HCT116 (cell line): ENCODE results near the gene UBQLN4. TPM values are rescaled to one million over a fixed set of nuclear protein-coding genes. Genes with fewer than 3 reads are reported as not detected.

Experiments used
- ATAC-seq: fragments of 200-7000 bp; cut with Tn5 transposase; 2 replicates; pipeline ENCODE4 v1.9.1; 2020; ENCODE audit warnings: mild to moderate bottlenecking, moderate library complexity
- BruUV-seq: library from RNA; stranded (reverse); fragments of 400-500 nt; replicated peaks from 2 replicates; lab custom pipeline; 2021; lab: Mats Ljungman, UMichigan
- CTCF ChIA-PET: fragments of 300-600 bp; sonication (Branson Sonifier 250); formaldehyde crosslinking; loops from one replicate; lab custom pipeline; 2021; ENCODE audit warnings: antibody characterized with exemption; lab: Charles Lee
- POLR2A ChIA-PET: fragments of 300-600, 350-600 bp; sonication (Branson Sonifier 250); formaldehyde crosslinking; loops from one replicate; lab custom pipeline; 2021; ENCODE audit warnings: antibody characterized with exemption; lab: Charles Lee
- RAD21 ChIA-PET, 2 experiments: fragments of 300-600 bp; sonication (Branson Sonifier 250); formaldehyde crosslinking; loops; one replicate each; lab custom pipeline; 2023; ENCODE audit warnings: low total read pairs in 2 of 2; ENCODE audit not compliant: uncharacterized antibody in 2 of 2, unreplicated experiment in 2 of 2, low non-redundant PET in 1 of 2; lab: Charles Lee
- DNase-seq: peaks from one replicate; pipeline ENCODE4 v3.0.0-alpha.2; 2010; ENCODE audit warnings: low read depth, low spot score
- H2AFZ ChIP-seq: fragments of 200-600 bp; shearing (Covaris generic), sonication (generic); 2 replicates; pipeline ENCODE4 v1.6.1; 2017; ENCODE audit warnings: low read depth, mixed run types, mixed read lengths, antibody characterized with exemption, low read length; ENCODE audit not compliant: poor library complexity, severe bottlenecking
- H3K27ac ChIP-seq: 2 replicates; pipeline ENCODE4 v1.5.1; 2012; ENCODE audit warnings: low read depth, low read length
- H3K27me3 ChIP-seq: fragments of 200-600 bp; sonication (generic); 2 replicates; pipeline ENCODE4 v1.6.1; 2016; ENCODE audit warnings: mixed run types, low read length, mixed read lengths; ENCODE audit not compliant: insufficient read depth
- H3K36me3 ChIP-seq, 2 experiments: fragments of 200-500 bp in 1 of 2; fragments of 200-600 bp in 1 of 2; sonication (Bioruptor generic) in 1 of 2; sonication (generic) in 1 of 2; 2 replicates each; pipeline versions ENCODE4 v1.5.1 to v1.6.1; 2014 to 2016; ENCODE audit warnings: low read length in 2 of 2, inconsistent platforms in 1 of 2, mixed read lengths in 1 of 2, mixed run types in 1 of 2; ENCODE audit not compliant: insufficient read depth in 2 of 2, control insufficient read depth in 1 of 2
- H3K4me1 ChIP-seq, 2 experiments: fragments of 200-600 bp in 1 of 2; sonication (generic) in 1 of 2; 2 replicates each; pipeline versions ENCODE4 v1.5.1 to v1.6.1; 2012 to 2017; ENCODE audit warnings: low read length in 2 of 2, inconsistent platforms in 1 of 2, mild to moderate bottlenecking in 1 of 2, mixed read lengths in 1 of 2, mixed run types in 1 of 2, moderate library complexity in 1 of 2; ENCODE audit not compliant: insufficient read depth in 2 of 2, control insufficient read depth in 1 of 2
- H3K4me2 ChIP-seq: fragments of 200-600 bp; sonication (generic); 2 replicates; pipeline ENCODE4 v1.6.1; 2017; ENCODE audit warnings: mixed run types, low read length, mixed read lengths
- H3K4me3 ChIP-seq, 2 experiments: fragments of 200-600 bp in 1 of 2; sonication (generic) in 1 of 2; replicated peaks in 1 of 2; 2 replicates each; pipeline ENCODE4 v1.5.1; 2011 to 2016; ENCODE audit warnings: low read length in 2 of 2, control low read depth in 1 of 2, low read depth in 1 of 2, mild to moderate bottlenecking in 1 of 2, mixed read lengths in 1 of 2, mixed run types in 1 of 2
- H3K79me2 ChIP-seq: fragments of 200-600 bp; sonication (generic); 2 replicates; pipeline ENCODE4 v1.6.1; 2017; ENCODE audit warnings: mild to moderate bottlenecking, mixed run types, low read length, moderate library complexity, mixed read lengths; ENCODE audit not compliant: insufficient read depth
- H3K9ac ChIP-seq: fragments of 200-600 bp; sonication (generic); 2 replicates; pipeline ENCODE4 v1.6.1; 2016; ENCODE audit warnings: low read length, mixed read lengths
- H3K9me2 ChIP-seq: fragments of 200-600 bp; sonication (generic), shearing (Covaris generic); 2 replicates; pipeline ENCODE4 v1.6.1; 2017; ENCODE audit warnings: mixed run types, mild to moderate bottlenecking, moderate library complexity; ENCODE audit not compliant: insufficient read depth
- H3K9me3 ChIP-seq, 2 experiments: fragments of 200-500 bp in 1 of 2; fragments of 200-600 bp in 1 of 2; sonication (Bioruptor generic) in 1 of 2; sonication (generic) in 1 of 2; 2 replicates each; pipeline ENCODE4 v1.6.1; 2014 to 2017; ENCODE audit warnings: low read length in 2 of 2, mixed read lengths in 2 of 2, inconsistent platforms in 1 of 2, low read depth in 1 of 2, mild to moderate bottlenecking in 1 of 2, mixed run types in 1 of 2, moderate library complexity in 1 of 2; ENCODE audit not compliant: control insufficient read depth in 1 of 2, insufficient read depth in 1 of 2
- H4K20me1 ChIP-seq: fragments of 200-600 bp; sonication (generic), shearing (Covaris generic); 2 replicates; pipeline ENCODE4 v1.6.1; 2017; ENCODE audit warnings: mixed run types, mild to moderate bottlenecking, moderate library complexity; ENCODE audit not compliant: insufficient read depth
- CBX3 ChIP-seq: IDR thresholded peaks from 2 replicates; pipeline ENCODE4 v1.6.1; 2012; ENCODE audit warnings: low read depth
- CEBPB ChIP-seq: IDR thresholded peaks from 2 replicates; pipeline ENCODE4 v1.6.1; 2012; ENCODE audit warnings: low read depth
- EGR1 ChIP-seq: IDR thresholded peaks from 2 replicates; pipeline ENCODE4 v1.6.1; 2012; ENCODE audit warnings: low read depth
- JUND ChIP-seq: IDR thresholded peaks from 2 replicates; pipeline ENCODE4 v1.6.1; 2012
- POLR2AphosphoS5 ChIP-seq: IDR thresholded peaks from 2 replicates; pipeline ENCODE4 v1.6.1; 2011; ENCODE audit warnings: mild to moderate bottlenecking, low read depth, low read length, moderate library complexity
- RAD21 ChIP-seq: IDR thresholded peaks from 2 replicates; pipeline ENCODE4 v1.6.1; 2012; ENCODE audit warnings: low read depth, mild to moderate bottlenecking
- SIN3A ChIP-seq: IDR thresholded peaks from 2 replicates; pipeline ENCODE4 v1.6.1; 2012; ENCODE audit warnings: low read depth
- SP1 ChIP-seq: IDR thresholded peaks from 2 replicates; pipeline ENCODE4 v1.6.1; 2012; ENCODE audit warnings: low read depth
- SRF ChIP-seq: IDR thresholded peaks from 2 replicates; pipeline ENCODE4 v1.6.1; 2012; ENCODE audit warnings: low read depth
- TCF7L2 ChIP-seq: IDR thresholded peaks from 2 replicates; pipeline ENCODE4 v1.7.0; 2011; ENCODE audit warnings: borderline replicate concordance, inconsistent platforms; ENCODE audit not compliant: insufficient read depth, insufficient read length; ENCODE audit errors: extremely low read depth
- YY1 ChIP-seq: IDR thresholded peaks from 2 replicates; pipeline ENCODE4 v1.6.1; 2011; ENCODE audit warnings: low read length, low read depth, moderate library complexity, mild to moderate bottlenecking; ENCODE audit not compliant: insufficient replicate concordance; ENCODE audit errors: extremely low read depth
- ZFX ChIP-seq: fragments of 450-650 bp; IDR thresholded peaks from 2 replicates; pipeline ENCODE4 v1.6.1; 2017
- ZNF274 ChIP-seq: fragments of 200-500 bp; sonication (Bioruptor generic); IDR thresholded peaks from 2 replicates; pipeline ENCODE4 v1.6.1; 2014; ENCODE audit warnings: mild to moderate bottlenecking, low read depth, low read length, inconsistent platforms
- intact Hi-C: fragments of 100-400 bp; cut with micrococcal nuclease; formaldehyde crosslinking; loops from 2 replicates; pipeline ENCODE4 v1.10.0; 2022
- total RNA-seq: library from RNA; stranded (reverse); gene quantifications from one replicate; pipeline ENCODE4 v1.2.1, GENCODE V29; 2021; ENCODE audit not compliant: unreplicated experiment
- TF ChIP-seq, protein P1 (sequence below), 3 experiments: fragments of 200-600 bp in 1 of 3; sonication (generic) in 1 of 3; IDR thresholded peaks in 2 of 3; conservative IDR thresholded peaks in 1 of 3; 2 replicates each; pipeline ENCODE4 v1.5.1; 2012 to 2017; ENCODE audit warnings: low read depth in 2 of 3, low read length in 2 of 3, antibody characterized with exemption in 1 of 3, borderline replicate concordance in 1 of 3, control low read depth in 1 of 3, mild to moderate bottlenecking in 1 of 3, mixed read lengths in 1 of 3, mixed run types in 1 of 3, moderate library complexity in 1 of 3; ENCODE audit not compliant: insufficient read depth in 1 of 3
- TF ChIP-seq, protein P2 (sequence below): IDR thresholded peaks from 2 replicates; pipeline ENCODE4 v1.6.1; 2011; ENCODE audit warnings: mild to moderate bottlenecking, low read length, moderate library complexity; ENCODE audit not compliant: insufficient replicate concordance; ENCODE audit errors: extremely low read depth
- TF ChIP-seq, protein P3 (sequence below): IDR thresholded peaks from 2 replicates; pipeline ENCODE4 v1.6.1; 2012
- TF ChIP-seq, protein P4 (sequence below): IDR thresholded peaks from 2 replicates; pipeline ENCODE4 v1.6.1; 2012

The UBQLN4 gene
- total RNA-seq, 1 experiment from 2014 or later: 68.4 TPM

DNA sequence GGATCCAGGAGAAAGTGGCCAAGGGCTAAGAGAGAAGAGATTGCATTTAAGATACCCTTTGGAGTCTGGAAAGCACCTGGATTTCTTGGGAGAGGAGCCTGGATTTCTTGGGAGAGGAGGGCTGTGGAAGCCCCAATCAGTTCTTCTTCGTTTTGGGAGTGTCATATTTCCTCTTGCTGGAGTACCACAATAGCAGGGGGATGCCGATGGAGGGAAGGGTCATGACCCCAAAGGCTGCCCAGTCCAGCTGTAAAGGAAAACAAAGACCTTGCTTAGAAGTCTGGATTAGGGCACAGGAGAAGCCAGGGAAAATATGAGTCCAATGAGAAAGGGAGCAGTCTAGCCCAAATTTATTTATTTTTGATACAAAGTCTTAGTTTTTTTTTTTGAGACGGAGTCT lies 44.2 kb downstream of the UBQLN4 start (continued):
- TF ChIP-seq SP1: no peak
- no peak for TF ChIP-seq RAD21
- no peak for TF ChIP-seq SIN3A
- TF ChIP-seq, protein P1, sequence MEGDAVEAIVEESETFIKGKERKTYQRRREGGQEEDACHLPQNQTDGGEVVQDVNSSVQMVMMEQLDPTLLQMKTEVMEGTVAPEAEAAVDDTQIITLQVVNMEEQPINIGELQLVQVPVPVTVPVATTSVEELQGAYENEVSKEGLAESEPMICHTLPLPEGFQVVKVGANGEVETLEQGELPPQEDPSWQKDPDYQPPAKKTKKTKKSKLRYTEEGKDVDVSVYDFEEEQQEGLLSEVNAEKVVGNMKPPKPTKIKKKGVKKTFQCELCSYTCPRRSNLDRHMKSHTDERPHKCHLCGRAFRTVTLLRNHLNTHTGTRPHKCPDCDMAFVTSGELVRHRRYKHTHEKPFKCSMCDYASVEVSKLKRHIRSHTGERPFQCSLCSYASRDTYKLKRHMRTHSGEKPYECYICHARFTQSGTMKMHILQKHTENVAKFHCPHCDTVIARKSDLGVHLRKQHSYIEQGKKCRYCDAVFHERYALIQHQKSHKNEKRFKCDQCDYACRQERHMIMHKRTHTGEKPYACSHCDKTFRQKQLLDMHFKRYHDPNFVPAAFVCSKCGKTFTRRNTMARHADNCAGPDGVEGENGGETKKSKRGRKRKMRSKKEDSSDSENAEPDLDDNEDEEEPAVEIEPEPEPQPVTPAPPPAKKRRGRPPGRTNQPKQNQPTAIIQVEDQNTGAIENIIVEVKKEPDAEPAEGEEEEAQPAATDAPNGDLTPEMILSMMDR (IDR thresholded peaks at IDR 0.05 in 2 of 3, conservative IDR thresholded peaks at IDR 0.05 in 1 of 3; ENCODE audit: borderline replicate concordance in 1 of 3, insufficient read depth in 1 of 3, low read depth in 2 of 3, low read length in 2 of 3): no peak

- ChIA-PET RAD21 (no interaction called here), POLR2A (no interaction called here), CTCF (interaction anchor here (0.5 kb wide), 1 partner anchor 14 kb away, joined by 5 read pairs; no protein-coding TSS in a partner anchor)
- Histone ChIP-seq H3K79me2 (no peaks in the 10 kb centered on the region), H2AFZ (no peak overlapping the region), H3K27me3 (no peaks in the 10 kb centered on the region), H3K4me2 (peak overlapping the region; percentile 27; the same call in 1 of the 2 replicates), H3K9me3 (no peaks in the 10 kb centered on the region), H3K9me2 (no peaks in the 10 kb centered on the region), H3K27ac (peak overlapping the region; percentile 14; the same call in 1 of the 2 replicates), H3K4me3 (no peak overlapping the region), H3K36me3 (peaks cover 17 to 23% of the 10 kb centered on the region in 2 experiments; a peak in 3 of 4 replicates), H3K4me1 (peaks cover 7 to 43% of the 10 kb centered on the region in 2 experiments), H4K20me1 (no peaks in the 10 kb centered on the region), H3K9ac (no peak overlapping the region)
- DNase-seq: no peak
- BruUV-seq: no TSS peak
- no peak for ATAC-seq
- intact Hi-C loops: loop anchor here (10.0 kb wide), 1 partner anchor 58 kb away; the partner anchor contains the start of gene RAB25
- TF ChIP-seq EGR1 (no peak), YY1 (no peak), CBX3 (no peak), POLR2AphosphoS5 (no peak), CEBPB (no peak), SRF (no peak), ZNF274 (no peak), ZFX (no peak), RAD21 (no peak), SIN3A (no peak), TCF7L2 (no peak), JUND (no peak)
- TF ChIP-seq, protein P2, sequence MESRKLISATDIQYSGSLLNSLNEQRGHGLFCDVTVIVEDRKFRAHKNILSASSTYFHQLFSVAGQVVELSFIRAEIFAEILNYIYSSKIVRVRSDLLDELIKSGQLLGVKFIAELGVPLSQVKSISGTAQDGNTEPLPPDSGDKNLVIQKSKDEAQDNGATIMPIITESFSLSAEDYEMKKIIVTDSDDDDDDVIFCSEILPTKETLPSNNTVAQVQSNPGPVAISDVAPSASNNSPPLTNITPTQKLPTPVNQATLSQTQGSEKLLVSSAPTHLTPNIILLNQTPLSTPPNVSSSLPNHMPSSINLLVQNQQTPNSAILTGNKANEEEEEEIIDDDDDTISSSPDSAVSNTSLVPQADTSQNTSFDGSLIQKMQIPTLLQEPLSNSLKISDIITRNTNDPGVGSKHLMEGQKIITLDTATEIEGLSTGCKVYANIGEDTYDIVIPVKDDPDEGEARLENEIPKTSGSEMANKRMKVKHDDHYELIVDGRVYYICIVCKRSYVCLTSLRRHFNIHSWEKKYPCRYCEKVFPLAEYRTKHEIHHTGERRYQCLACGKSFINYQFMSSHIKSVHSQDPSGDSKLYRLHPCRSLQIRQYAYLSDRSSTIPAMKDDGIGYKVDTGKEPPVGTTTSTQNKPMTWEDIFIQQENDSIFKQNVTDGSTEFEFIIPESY: no peak
- TF ChIP-seq, protein P3, sequence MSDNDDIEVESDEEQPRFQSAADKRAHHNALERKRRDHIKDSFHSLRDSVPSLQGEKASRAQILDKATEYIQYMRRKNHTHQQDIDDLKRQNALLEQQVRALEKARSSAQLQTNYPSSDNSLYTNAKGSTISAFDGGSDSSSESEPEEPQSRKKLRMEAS: no peak
- TF ChIP-seq, protein P4, sequence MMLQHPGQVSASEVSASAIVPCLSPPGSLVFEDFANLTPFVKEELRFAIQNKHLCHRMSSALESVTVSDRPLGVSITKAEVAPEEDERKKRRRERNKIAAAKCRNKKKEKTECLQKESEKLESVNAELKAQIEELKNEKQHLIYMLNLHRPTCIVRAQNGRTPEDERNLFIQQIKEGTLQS: no peak
- TF ChIP-seq, protein P1 (IDR thresholded peaks at IDR 0.05 in 2 of 3, conservative IDR thresholded peaks at IDR 0.05 in 1 of 3; ENCODE audit: borderline replicate concordance in 1 of 3, insufficient read depth in 1 of 3, low read depth in 2 of 3, low read length in 2 of 3): no peak
Observed at GRCh38 chr1:156006666-156007376, 46.8 kb downstream of the UBQLN4 start.
